ENCODE data around the gene PNPLA7.

PNPLA7 gene

DNA sequence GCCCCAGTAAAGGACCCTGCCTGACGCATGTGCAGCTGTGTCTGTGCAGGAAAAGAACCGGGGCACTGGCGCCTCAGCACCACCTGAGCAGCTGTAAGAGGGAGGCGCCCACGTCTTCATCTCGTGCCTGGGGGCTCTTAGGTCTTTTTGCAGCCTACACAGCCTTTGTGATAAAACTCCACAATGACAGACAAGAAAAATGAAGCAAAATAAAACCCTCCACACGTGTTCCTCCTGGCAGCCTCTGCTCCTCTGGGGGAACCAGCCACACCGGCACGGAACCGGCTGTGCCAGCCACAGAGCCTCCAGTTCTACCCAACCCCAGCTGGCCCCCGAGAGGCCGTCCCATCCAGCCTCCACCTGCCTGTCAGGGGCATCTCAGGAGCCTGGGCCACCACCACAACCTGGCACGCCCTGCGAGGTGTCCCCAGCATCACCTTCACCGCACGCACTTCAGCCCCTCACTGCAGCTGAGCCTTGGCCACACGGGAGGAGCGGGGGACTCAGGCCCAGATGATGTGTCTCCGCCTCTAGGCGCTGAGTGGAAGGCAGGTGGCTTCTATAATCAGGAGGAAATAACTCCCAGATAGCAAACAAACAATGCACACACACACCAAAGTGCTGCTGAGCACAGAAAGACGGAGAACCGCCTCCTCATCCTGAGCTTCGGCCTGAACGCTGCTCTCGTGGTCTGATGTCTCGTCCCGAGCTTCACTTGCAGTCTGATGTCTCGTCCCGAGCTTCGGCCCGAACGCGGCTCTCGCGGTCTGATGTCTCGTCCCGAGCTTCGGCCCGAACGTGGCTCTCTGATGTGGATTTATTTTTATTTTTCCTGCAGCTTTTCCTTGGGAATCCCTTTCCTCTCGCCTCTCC, 62.5 kb downstream of the PNPLA7 start:
- TF ChIP-seq, protein P1, sequence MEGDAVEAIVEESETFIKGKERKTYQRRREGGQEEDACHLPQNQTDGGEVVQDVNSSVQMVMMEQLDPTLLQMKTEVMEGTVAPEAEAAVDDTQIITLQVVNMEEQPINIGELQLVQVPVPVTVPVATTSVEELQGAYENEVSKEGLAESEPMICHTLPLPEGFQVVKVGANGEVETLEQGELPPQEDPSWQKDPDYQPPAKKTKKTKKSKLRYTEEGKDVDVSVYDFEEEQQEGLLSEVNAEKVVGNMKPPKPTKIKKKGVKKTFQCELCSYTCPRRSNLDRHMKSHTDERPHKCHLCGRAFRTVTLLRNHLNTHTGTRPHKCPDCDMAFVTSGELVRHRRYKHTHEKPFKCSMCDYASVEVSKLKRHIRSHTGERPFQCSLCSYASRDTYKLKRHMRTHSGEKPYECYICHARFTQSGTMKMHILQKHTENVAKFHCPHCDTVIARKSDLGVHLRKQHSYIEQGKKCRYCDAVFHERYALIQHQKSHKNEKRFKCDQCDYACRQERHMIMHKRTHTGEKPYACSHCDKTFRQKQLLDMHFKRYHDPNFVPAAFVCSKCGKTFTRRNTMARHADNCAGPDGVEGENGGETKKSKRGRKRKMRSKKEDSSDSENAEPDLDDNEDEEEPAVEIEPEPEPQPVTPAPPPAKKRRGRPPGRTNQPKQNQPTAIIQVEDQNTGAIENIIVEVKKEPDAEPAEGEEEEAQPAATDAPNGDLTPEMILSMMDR (conservative IDR thresholded peaks at IDR 0.05; ENCODE audit: low read depth), result no peak
- no peak overlapping the region for H3K27ac ChIP-seq
- no peak for DNase-seq (ENCODE audit: low spot score)
- ChIA-PET CTCF (interaction anchor here (0.6 to 0.8 kb wide), 2 partner anchors 9 kb away, joined by 3 to 6 read pairs; no protein-coding TSS in a partner anchor), POLR2A (ENCODE audit: low non-redundant PET) (interaction anchor here (0.5 kb wide), 1 partner anchor 8 kb away, joined by 4 read pairs; no protein-coding TSS in a partner anchor)

DNA sequence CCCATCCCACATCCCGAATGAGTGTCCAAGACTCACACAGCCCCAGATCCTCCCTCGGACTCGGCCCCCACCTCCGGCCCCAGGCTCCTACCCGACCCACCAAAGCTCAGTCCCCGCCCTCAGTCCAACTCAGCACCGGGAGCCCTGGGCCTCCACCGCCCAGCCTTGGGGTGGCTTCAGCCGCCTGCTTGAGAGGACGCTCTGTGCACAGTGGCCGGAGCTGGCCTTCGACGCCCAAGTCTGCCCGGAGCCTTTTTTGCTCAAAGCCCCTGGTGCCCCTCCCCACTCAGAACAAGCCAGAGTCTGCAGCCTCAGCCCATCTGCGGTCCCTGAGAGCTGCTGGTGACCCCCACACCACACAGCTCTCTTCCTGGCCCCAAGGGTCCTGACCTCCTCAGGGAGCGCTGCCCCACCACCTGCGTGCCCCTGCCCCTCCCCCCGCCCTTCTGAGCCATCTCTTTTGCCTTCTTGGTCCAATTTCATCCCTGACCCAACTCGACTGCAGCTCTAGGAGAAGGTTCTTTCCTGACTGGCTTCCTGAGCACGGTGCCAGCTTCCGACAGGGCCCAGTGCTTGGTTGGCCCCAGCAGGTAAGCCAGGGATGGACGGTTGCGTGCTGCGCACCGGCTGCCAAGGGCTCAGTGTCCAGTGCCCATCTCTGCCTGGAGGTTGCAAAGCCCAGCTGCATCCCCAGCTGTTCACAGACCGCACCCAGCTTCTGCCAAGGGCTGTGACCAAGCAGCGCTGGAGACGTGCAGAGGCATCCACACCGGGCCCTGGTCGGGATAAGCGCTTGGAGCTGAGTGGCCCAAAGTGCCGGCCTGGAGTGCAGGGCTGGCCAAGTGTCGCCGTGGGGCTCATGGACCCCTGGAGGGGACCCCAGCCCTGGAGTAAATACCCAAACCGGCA, 63.4 kb downstream of the PNPLA7 start:
- H3K27ac ChIP-seq, result no peak overlapping the region
- CTCF ChIA-PET, result interaction anchor here (0.6 to 0.7 kb wide), 2 partner anchors 9 to 616 kb away, joined by 3 to 6 read pairs; no protein-coding TSS in a partner anchor
- POLR2A ChIA-PET (ENCODE audit: low non-redundant PET), result interaction anchor here (0.5 to 0.6 kb wide), 2 partner anchors 9 to 43 kb away, joined by 4 to 7 read pairs; no protein-coding TSS in a partner anchor
- no peak for DNase-seq (ENCODE audit: low spot score)
- TF ChIP-seq, protein P1 (conservative IDR thresholded peaks at IDR 0.05; ENCODE audit: low read depth), result no peak

DNA sequence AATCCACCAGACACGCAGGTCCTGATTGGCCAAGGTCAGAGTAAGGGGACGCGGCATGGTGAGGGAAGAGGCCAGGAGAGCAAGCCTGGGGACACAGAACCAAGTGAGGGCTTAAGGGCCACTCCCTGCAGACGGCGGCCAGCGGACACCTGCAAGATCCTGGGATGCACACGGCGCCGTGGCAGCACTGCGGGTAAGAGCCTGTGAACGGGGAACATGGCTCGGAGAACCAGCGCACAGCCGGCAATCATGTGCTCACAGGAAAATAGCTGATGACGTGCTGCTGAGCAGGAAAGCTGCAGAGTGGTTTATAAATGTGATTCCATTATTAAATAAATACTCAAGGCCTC, 64.1 kb downstream of the PNPLA7 start:
- CTCF ChIA-PET, result no interaction called here
- DNase-seq (ENCODE audit: low spot score), result no peak
- TF ChIP-seq, protein P1 (conservative IDR thresholded peaks at IDR 0.05; ENCODE audit: low read depth), result no peak
- POLR2A ChIA-PET (ENCODE audit: low non-redundant PET), result no interaction called here
- H3K27ac ChIP-seq, result no peak overlapping the region

DNA sequence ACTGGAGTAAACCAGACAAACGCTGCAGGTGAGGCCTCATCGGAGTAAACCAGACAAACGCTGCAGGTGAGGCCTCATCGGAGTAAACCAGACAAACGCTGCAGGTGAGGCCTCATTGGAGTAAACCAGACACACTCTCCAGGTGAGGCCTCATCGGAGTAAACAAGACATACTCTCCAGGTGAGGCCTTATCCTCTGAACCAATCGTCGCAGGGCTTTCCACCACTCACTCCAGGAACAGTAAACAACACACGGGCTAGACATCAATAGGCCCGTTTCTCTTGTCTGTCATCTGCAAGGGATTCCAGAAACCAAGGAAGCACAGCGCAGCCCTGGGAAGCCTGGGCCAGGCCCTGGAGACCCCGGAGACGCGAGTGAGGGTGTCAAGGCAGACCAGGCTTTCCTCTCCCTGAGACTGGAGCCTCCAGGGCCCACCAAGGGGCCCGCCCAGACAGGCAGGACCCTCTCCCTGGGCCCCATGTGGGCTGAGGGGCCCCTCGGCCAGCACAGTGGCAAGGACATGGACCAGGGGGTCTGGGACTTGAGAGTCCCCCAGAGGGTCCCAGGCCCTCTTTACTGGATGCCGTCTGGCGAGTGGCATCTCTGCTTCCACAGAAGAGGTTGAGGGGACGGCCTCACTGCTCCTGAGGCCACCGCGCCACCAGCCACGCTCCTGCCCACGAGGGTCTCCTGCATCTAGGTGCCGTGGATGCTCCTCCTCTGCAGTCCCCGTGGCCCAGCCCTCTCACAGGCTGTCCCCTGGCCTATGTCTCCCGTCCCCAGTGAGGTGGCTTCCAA, 64.7 kb downstream of the PNPLA7 start:
- ChIA-PET POLR2A (ENCODE audit: low non-redundant PET) (no interaction called here), CTCF (no interaction called here)
- no peak for DNase-seq (ENCODE audit: low spot score)
- TF ChIP-seq, protein P1 (conservative IDR thresholded peaks at IDR 0.05; ENCODE audit: low read depth), result no peak
- no peak overlapping the region for H3K27ac ChIP-seq

DNA sequence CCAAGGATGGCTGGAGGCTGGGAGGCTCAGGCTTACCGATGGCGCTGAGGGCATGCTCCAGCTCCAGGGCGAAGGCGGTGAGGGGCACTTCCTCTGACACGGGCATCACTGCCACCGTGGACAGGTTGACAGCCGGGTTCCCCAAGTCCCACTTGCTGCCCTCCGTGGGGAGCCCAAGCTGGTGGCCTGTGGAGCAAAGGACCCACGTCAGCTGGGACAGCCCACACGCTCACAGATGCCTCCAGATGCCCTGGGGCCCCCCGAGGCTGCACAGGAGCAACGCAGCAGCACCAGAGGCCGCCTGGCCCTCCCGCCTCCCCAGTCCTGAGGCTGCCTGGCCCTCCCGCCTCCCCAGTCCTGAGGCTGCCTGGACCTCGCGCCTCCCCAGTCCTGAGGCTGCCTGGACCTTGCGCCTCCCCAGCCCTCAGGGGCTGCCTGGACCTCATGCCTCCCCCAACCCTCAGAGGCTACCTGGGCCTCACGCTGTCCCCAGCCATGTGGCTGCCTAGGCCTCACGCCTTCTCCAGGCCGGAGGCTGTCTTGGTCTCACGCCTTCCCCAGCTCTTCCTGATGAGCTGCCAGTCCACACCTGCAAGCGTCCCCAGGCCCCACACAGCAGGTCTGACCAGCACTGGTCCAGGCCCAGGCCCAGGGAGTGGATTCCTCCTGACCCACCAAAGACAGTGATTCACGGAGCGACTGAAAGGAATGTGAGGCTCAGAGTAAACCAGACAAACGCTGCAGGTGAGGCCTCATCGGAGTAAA, 65.5 kb downstream of the PNPLA7 start:
- DNase-seq (ENCODE audit: low spot score), result no peak
- ChIA-PET POLR2A (ENCODE audit: low non-redundant PET) (no interaction called here), CTCF (interaction anchor here (0.6 kb wide), 2 partner anchors 10 to 43 kb away, joined by 3 to 6 read pairs; no protein-coding TSS in a partner anchor)
- H3K27ac ChIP-seq, result peak overlapping the region; percentile 5; the same call in 1 of the 2 replicates
- TF ChIP-seq, protein P1 (conservative IDR thresholded peaks at IDR 0.05; ENCODE audit: low read depth), result no peak

Data from RWPE1 (cell line).